GM12892 (cell line): ENCODE measurements around the gene EVX2. TPM values are rescaled to one million over a fixed set of nuclear protein-coding genes. Genes with fewer than 3 reads are reported as not detected.

Source experiments
- DNase-seq: peaks from one replicate; pipeline ENCODE4 v3.0.0; 2011; ENCODE audit not compliant: insufficient read length
- FAIRE-seq: peaks from 2 replicates; lab custom pipeline; 2011; peaks lifted over from hg19 to GRCh38; lab: Jason Lieb, UNC
- POLR2A ChIP-seq: IDR thresholded peaks from 2 replicates; pipeline ENCODE4 v1.6.1; 2011; ENCODE audit warnings: low read depth, low read length, control low read depth
- POLR2AphosphoS5 ChIP-seq: IDR thresholded peaks from 2 replicates; pipeline ENCODE4 v1.6.1; 2011; ENCODE audit warnings: low read depth, low read length, control low read depth
- TAF1 ChIP-seq: IDR thresholded peaks from 2 replicates; pipeline ENCODE4 v1.6.1; 2011; ENCODE audit warnings: low read depth, mild to moderate bottlenecking, control low read depth, low read length, borderline replicate concordance
- polyA plus RNA-seq: library from polyadenylated mRNA; unstranded; fragments of >200 nt; gene quantifications from one replicate; pipeline ENCODE4 v1.2.1, GENCODE V29; 2012; ENCODE audit warnings: missing spikeins, inconsistent platforms; ENCODE audit not compliant: missing spikeins

EVX2 gene
- polyA plus RNA-seq: not detected

DNA sequence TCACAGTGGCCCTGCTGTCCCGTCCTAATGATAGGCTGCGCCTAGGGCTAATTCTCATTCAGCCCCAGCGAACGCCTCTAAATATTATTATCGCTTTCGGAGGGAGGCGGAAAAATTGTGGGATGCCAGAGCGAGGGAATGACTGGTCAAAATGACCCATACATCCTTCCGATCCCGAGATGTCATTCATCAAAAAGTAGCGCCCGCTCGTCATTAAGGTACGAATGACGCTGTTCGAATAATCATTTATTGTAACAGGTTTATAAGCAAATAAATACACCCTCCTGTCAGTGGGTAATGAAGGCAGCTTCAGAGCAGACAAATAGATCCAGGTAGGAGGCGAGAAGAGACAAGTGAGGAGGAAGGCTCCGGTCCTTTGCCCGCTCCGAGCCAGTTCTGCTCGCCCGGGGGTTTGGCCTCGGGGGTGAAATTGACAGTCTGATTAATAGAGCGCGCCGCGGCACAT, at the start of gene EVX2:
TSS of gene EVX2 (minus strand) at position 167 of the 466 bp plus-strand sequence. CDS start 186 bp downstream, outside the sequence.
- no peak for DNase-seq
- TF ChIP-seq POLR2AphosphoS5: no peak
- no peak for FAIRE-seq

DNA sequence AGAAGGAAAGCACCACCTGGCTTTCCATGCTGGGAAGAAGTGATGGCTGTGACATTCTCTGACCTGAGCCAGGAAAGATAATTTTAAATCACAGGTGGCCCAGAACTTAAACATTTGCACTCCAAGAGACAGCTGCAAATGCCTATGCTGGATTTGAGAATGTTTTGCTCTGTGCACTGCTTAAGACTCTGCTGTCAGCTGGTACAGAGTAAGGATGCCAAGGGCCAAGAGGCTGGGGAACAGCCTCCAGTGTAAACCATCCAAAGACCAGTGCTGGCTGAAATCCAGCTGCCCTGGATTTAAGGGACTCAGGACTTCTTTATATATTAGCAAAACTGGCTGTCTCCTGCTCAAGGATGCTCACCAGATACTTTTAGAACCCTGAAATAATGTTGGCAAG, 49.6 kb upstream of the EVX2 start:
- TF ChIP-seq TAF1 (no peak), POLR2A (no peak), POLR2AphosphoS5 (no peak)
- DNase-seq (no peak), FAIRE-seq (no peak)

DNA sequence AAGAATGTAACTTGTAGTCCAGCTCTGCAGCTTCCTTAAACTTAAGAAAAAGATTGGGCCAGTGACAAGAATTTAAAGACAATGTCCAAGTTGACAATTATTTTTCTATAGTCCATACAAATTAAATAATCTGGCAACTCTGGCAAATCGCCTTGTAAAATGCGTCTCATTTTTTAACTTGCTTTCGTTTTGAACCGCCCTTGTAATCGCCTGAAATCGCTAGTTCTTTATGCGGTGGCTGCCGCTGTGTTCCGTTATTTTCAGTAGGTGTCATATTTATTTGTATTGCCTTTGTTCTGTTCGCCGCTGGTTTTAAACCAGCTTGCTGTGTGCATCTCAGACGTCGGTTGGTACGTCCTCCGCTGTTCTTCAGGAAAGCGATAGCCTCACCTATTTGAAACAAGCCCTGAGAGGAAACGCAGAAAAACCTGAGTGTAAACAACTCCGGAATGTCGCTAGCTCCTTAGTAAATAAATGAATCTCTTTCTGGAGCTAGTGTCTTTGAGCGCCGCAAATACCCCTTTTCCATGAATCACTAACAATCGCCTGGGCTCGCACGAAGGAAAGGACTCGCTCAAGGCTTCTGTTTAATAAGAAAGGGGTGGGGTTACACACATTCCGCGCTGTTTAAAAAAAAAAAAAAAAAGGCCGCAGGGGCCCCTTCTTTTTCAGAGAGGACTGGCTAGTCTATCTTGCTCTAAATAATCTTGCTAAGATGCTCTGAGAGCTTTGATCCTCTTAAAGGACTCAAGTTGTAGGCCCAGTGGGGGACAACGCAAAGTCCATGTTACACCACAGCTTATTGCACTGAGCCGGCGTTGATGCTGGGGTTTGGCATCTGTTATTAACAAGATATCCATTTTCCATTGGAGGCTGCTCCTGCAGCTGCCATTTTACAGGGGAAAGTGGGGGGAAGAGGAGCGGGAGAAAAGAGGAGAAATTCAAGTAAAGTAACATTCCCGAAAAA, 48.7 kb upstream of the EVX2 start:
- TF ChIP-seq TAF1 (no peak), POLR2AphosphoS5 (no peak), POLR2A (no peak)
- no peak for DNase-seq
- no peak for FAIRE-seq

DNA sequence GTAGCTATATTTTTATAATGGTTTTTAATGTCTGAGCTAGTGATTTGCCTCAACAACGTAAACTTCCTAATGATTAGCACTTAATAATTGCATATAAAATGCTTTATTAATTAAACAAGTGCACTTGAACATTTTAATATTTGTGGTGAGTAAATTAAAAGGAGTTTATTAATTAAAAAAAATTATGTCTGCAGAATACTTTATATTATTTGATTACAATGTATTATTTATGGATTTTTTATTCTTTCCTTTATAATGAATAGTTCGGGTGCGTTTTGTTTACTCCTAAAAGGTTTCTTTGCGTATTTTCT, 48.0 kb upstream of the EVX2 start:
- DNase-seq: no peak
- no peak for FAIRE-seq
- no peak for TF ChIP-seq POLR2AphosphoS5
- TF ChIP-seq POLR2A: no peak
- TF ChIP-seq TAF1: no peak

DNA sequence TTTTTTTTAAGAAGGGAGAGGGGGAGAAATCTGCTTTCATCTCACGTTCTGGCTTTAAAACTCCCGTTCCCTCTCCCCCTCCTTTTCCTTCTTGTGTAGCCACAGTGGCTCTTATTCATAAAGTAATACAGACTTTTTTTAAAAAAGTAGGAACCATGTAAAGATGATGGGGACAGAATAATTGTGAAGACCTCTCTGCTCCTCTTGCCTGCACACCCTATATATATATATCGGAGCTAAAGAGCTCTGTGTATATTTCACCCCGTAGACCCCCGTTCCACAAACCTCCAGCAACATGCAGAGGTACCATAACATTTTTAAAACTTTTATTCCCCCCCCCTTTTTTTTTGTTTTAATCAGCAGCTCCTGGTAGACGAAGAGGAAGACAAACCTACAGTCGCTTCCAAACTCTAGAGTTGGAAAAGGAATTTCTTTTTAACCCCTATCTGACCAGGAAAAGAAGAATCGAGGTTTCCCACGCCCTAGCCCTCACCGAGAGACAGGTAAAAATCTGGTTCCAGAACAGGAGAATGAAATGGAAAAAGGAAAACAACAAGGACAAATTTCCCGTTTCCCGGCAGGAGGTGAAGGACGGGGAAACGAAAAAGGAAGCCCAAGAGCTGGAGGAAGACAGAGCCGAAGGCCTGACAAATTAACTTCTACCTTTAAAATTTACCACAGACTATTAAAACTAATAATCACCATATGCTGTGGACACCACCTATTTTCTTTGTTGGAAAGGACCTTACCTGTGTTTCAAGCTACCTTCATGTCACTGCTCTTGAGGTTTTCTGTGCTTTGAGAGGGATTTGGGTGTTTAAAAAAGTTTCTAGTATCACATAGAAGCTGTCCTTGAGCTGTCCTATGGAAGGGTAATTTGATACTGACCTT, 47.4 kb upstream of the EVX2 start:
- TF ChIP-seq POLR2A (no peak), TAF1 (no peak), POLR2AphosphoS5 (no peak)
- DNase-seq (no peak), FAIRE-seq (no peak)

GRCh38 chr2:176130147-176130956, 46.6 kb upstream of the EVX2 start:
- FAIRE-seq (no peak), DNase-seq (no peak)
- no peak for TF ChIP-seq POLR2AphosphoS5
- no peak for TF ChIP-seq TAF1
- TF ChIP-seq POLR2A: no peak

- no peak for TF ChIP-seq POLR2AphosphoS5
- TF ChIP-seq TAF1: no peak
- no peak for TF ChIP-seq POLR2A
- FAIRE-seq (no peak), DNase-seq (no peak)
These were observed 46.0 kb upstream of the EVX2 start for GRCh38 chr2:176129813-176130146.

DNA sequence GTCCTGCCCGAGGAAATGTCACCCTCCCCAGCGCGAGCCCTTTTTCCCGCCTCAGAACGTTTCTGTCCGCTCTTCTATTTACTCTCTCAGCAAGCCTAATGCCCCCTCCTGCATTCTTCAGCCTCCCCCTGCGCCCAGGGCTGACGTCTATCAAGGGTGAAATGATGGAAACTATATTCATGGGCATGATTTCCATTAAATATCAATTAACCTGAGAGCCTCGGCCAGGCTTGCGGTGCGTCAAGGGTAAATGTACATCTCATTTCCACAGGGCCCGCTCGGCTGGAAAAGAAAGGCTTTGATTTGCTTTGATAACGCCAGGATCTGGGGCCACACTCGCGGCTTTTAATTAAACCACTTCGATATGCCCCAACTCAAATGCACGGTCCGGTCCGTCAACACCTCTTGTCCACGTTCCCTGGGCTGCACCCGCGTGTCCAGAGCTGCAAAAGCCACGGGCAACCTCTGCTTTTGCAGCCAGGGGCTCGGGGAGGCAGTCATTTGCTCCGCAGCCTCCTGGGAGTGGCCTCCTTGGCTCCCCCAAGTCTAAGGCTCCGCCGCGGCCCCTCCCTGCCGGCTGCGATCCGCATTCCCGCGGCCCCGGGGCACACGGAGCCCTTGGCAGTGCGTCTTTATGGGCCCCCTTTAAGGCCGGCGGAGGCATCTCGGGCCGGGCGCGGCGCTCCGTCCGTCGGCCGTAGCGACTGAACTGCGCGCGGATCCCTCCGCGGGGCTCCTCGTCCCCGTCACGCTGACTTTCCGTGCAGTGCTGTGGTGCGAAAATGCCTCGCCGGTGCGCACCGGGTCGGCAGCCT, 45.4 kb upstream of the EVX2 start, which contains the start of gene HOXD8:
TSS of gene HOXD8 (plus strand) at position 724 of the 815 bp plus-strand sequence. CDS start 662 bp downstream, outside the sequence.
- DNase-seq (no peak), FAIRE-seq (no peak)
- TF ChIP-seq POLR2A (no peak), TAF1 (no peak), POLR2AphosphoS5 (no peak)

GRCh38 chr2:176128172-176128981, 44.6 kb upstream of the EVX2 start:
- DNase-seq (no peak), FAIRE-seq (no peak)
- TF ChIP-seq TAF1 (no peak), POLR2AphosphoS5 (no peak), POLR2A (no peak)
